ENCODE results near the gene EIF4E3. TPM values are rescaled to one million over a fixed set of nuclear protein-coding genes. Genes with fewer than 3 reads are reported as not detected.

EIF4E3 gene
- total and polyA plus RNA-seq, 10 donors: 5.0 to 52.3 (median 37.3) TPM

- no peaks in the 10 kb centered on the region for H3K36me3 ChIP-seq
- no peak overlapping the region for H3K27ac ChIP-seq
- H3K4me3 ChIP-seq: no peak overlapping the region
- DNase-seq: no peak
- peaks cover 0 to 3% (median 0%) of the 10 kb centered on the region in 6 donors for H3K4me1 ChIP-seq
- TF ChIP-seq POLR2AphosphoS5 (IDR thresholded peaks at IDR 0.05) (no peak), POLR2A (IDR thresholded peaks at IDR 0.05) (no peak), CTCF (IDR thresholded peaks at IDR 0.05 in 8 of 11, conservative IDR thresholded peaks at IDR 0.05 in 3 of 11) (no peak)
- 69 to 75% (median 71%) methylated on average over 3 of the region's 3 CpGs for WGBS, 5 donors
- peaks cover 0 to 13% (median 0%) of the 10 kb centered on the region in 8 donors for H3K9me3 ChIP-seq
- H3K27me3 ChIP-seq (replicated peaks in 1 of 7): no peaks in the 10 kb centered on the region
- intact Hi-C loops (cut with DNase I; ENCODE audit: low total_unique reads): no loop called here
Measured at GRCh38 chr3:71662568-71662967, 62.6 kb downstream of the EIF4E3 start.

DNA sequence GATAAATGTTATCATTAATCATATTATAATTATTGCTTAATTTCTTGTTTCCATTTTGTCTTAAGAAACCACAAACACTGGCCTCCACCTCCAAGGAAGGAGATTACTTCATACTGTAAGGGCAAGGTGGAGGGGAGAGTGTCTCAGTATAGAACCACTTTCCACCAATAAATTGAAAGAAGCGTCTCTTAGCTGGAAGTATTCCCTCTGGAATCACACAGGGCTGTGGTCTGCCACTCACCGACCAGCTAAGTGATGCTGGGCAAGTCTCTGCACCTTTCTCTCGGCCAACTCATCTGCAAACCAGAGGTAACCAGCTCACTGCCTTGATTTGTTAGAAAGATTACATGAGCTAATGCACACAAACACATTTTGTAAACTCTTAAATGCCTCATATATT lies 63.1 kb downstream of the EIF4E3 start:
- Histone ChIP-seq H3K4me3 (no peak overlapping the region), H3K4me1 (peaks cover 0 to 3% (median 0%) of the 10 kb centered on the region in 6 donors), H3K9me3 (peaks cover 0 to 13% (median 0%) of the 10 kb centered on the region in 8 donors), H3K36me3 (no peaks in the 10 kb centered on the region), H3K27ac (no peak overlapping the region), H3K27me3 (replicated peaks in 1 of 7) (no peaks in the 10 kb centered on the region)
- 56 to 92% (median 81%) methylated on average over 3 of the region's 3 CpGs for WGBS, 5 donors
- DNase-seq: no peak
- intact Hi-C loops (cut with DNase I; ENCODE audit: low total_unique reads): no loop called here
- TF ChIP-seq POLR2AphosphoS5 (IDR thresholded peaks at IDR 0.05): no peak
- no peak for TF ChIP-seq POLR2A (IDR thresholded peaks at IDR 0.05)
- no peak for TF ChIP-seq CTCF (IDR thresholded peaks at IDR 0.05 in 8 of 11, conservative IDR thresholded peaks at IDR 0.05 in 3 of 11)

- Histone ChIP-seq H3K4me1 (peaks cover 0 to 3% (median 0%) of the 10 kb centered on the region in 6 donors), H3K27me3 (replicated peaks in 1 of 7) (no peaks in the 10 kb centered on the region), H3K27ac (no peak overlapping the region), H3K36me3 (no peaks in the 10 kb centered on the region), H3K4me3 (no peak overlapping the region), H3K9me3 (no peaks in the 10 kb centered on the region)
- intact Hi-C loops (cut with DNase I; ENCODE audit: low total_unique reads): loop anchor here (10.0 kb wide), 1 partner anchor 1595 kb away; no protein-coding TSS in a partner anchor
- 80 to 87% (median 86%) methylated on average over 9 of the region's 9 CpGs for WGBS, 5 donors
- TF ChIP-seq POLR2A (IDR thresholded peaks at IDR 0.05) (no peak), POLR2AphosphoS5 (IDR thresholded peaks at IDR 0.05) (no peak), CTCF (IDR thresholded peaks at IDR 0.05 in 8 of 11, conservative IDR thresholded peaks at IDR 0.05 in 3 of 11) (no peak)
- DNase-seq: no peak
Measured at GRCh38 chr3:71659864-71660591, 65.2 kb downstream of the EIF4E3 start.

GRCh38 chr3:71657831-71658530 lies 67.2 kb downstream of the EIF4E3 start:
- DNase-seq: no peak
- TF ChIP-seq CTCF (IDR thresholded peaks at IDR 0.05 in 8 of 11, conservative IDR thresholded peaks at IDR 0.05 in 3 of 11) (no peak), POLR2AphosphoS5 (IDR thresholded peaks at IDR 0.05) (peak in 2 of 3 donors; percentile 43 to 56)
- no peaks in the 10 kb centered on the region for H3K9me3 ChIP-seq
- H3K4me1 ChIP-seq: peaks cover 0 to 3% (median under 1%) of the 10 kb centered on the region in 6 donors
- H3K27ac ChIP-seq: peak overlapping the region in 2 of 8 donors; percentile 1 to 25
- 62 to 73% (median 70%) methylated on average over 12 of the region's 12 CpGs for WGBS, 5 donors
- no peak overlapping the region for H3K4me3 ChIP-seq
- H3K27me3 ChIP-seq (replicated peaks in 1 of 7): no peaks in the 10 kb centered on the region
- intact Hi-C loops (cut with DNase I; ENCODE audit: low total_unique reads): loop anchor here (10.0 kb wide), 1 partner anchor 1593 kb away; no protein-coding TSS in a partner anchor
- no peaks in the 10 kb centered on the region for H3K36me3 ChIP-seq

All from spleen (tissue), 11 donors.